ENCODE data around the gene CCDC178.

GRCh38 chr18:33282142-33282541 lies 158.4 kb downstream of the CCDC178 start:
- TF ChIP-seq JUND (IDR thresholded peaks at IDR 0.05) (no peak), POLR2A (IDR thresholded peaks at IDR 0.05; ENCODE audit: borderline replicate concordance, extremely low read depth, insufficient read depth, insufficient read length) (no peak), EGR1 (IDR thresholded peaks at IDR 0.05; ENCODE audit: low read depth) (no peak), ZFX (IDR thresholded peaks at IDR 0.05) (no peak)

All from HCT116 (cell line).